ENCODE data around the gene TGFBR3L. TPM values are rescaled to one million over a fixed set of nuclear protein-coding genes. Genes with fewer than 3 reads are reported as not detected.

The TGFBR3L gene
- total and polyA plus RNA-seq, 2 experiments from 2014 or later, result 1.7 to 7.0 TPM

GRCh38 chr19:7908078-7908699 is 6.4 kb upstream of the TGFBR3L start (continued):
- TF ChIP-seq REST (IDR thresholded peaks at IDR 0.05; ENCODE audit: unreplicated experiment) (no peak), POLR2AphosphoS5 (IDR thresholded peaks at IDR 0.05; ENCODE audit: low read depth) (no peak), JUNB (IDR thresholded peaks at IDR 0.05; ENCODE audit: unreplicated experiment) (no peak)

GRCh38 chr19:7908742-7909461 is 5.7 kb upstream of the TGFBR3L start:
- DNase-seq (ENCODE audit: low spot score), result peak; percentile 44
- H3K4me1 Mint-ChIP-seq, result peaks cover 12% of the 10 kb centered on the region
- TF ChIP-seq EZH2phosphoT487 (IDR thresholded peaks at IDR 0.05; ENCODE audit: unreplicated experiment) (no peak), ETS1 (IDR thresholded peaks at IDR 0.05) (no peak), REST (IDR thresholded peaks at IDR 0.05; ENCODE audit: unreplicated experiment) (no peak), CTCF (conservative IDR thresholded peaks at IDR 0.05; ENCODE audit: low read depth in 2 of 2) (peak in 1 of 2 experiments; percentile 52; a peak in 3 of 4 replicates), STAT1 (IDR thresholded peaks at IDR 0.05; ENCODE audit: unreplicated experiment) (no peak), POLR2AphosphoS5 (IDR thresholded peaks at IDR 0.05; ENCODE audit: low read depth) (no peak), NANOG (IDR thresholded peaks at IDR 0.05; ENCODE audit: borderline replicate concordance) (no peak), ZNF331 (CRISPR knock-in tag; IDR thresholded peaks at IDR 0.05; ENCODE audit: low read depth) (no peak)

More at GRCh38 chr19:7908742-7909461, 5.7 kb upstream of the TGFBR3L start:
- H3K4me1 ChIP-seq (ENCODE audit: insufficient read depth), result peaks cover 8% of the 10 kb centered on the region
- Mint-ChIP-seq H3K9me3 (no peaks in the 10 kb centered on the region; the same call in 2 of the 3 replicates), H3K4me3 (no peak overlapping the region), H3K27ac (no peak overlapping the region), H3K27me3 (ENCODE audit: insufficient read depth, low read depth, poor library complexity) (peaks cover 21% of the 10 kb centered on the region), H3K36me3 (ENCODE audit: low read depth) (peaks cover 21% of the 10 kb centered on the region)
- ATAC-seq, result peak; percentile 49
- no peaks in the 10 kb centered on the region; the same call in 1 of the 2 replicates for H3K36me3 ChIP-seq (ENCODE audit: insufficient read depth)
- H3F3A ChIP-seq (replicated peaks; ENCODE audit: low read depth), result 0 out of 2 replicates have a peak, but pooled peaks cover 3% of the 10 kb centered on the region
- no peak overlapping the region for H3K4me2 ChIP-seq
- H3K4me3 ChIP-seq, result no peak overlapping the region
- H3K27me3 ChIP-seq (ENCODE audit: insufficient read depth), result peaks cover 3% of the 10 kb centered on the region; the same call in 1 of the 2 replicates
- H4K20me1 ChIP-seq (replicated peaks; ENCODE audit: insufficient read depth), result peaks cover 5% of the 10 kb centered on the region
- no peak overlapping the region for H2AFZ ChIP-seq
- no peaks in the 10 kb centered on the region for H3K9me2 ChIP-seq (ENCODE audit: insufficient read depth)
- H3K27ac ChIP-seq (ENCODE audit: low read depth), result no peak overlapping the region
- peaks cover 32% of the 10 kb centered on the region for H3K79me2 ChIP-seq (replicated peaks; ENCODE audit: insufficient read depth)

Measured in GM23338 (cell line).